HCT116 (cell line): ENCODE measurements around the gene TMPRSS13. TPM values are rescaled to one million over a fixed set of nuclear protein-coding genes. Genes with fewer than 3 reads are reported as not detected.

Experiments used
- ATAC-seq: fragments of 200-7000 bp; cut with Tn5 transposase; 2 replicates; pipeline ENCODE4 v1.9.1; 2020; ENCODE audit warnings: mild to moderate bottlenecking, moderate library complexity
- BruUV-seq: library from RNA; stranded (reverse); fragments of 400-500 nt; replicated peaks from 2 replicates; lab custom pipeline; 2021; lab: Mats Ljungman, UMichigan
- CTCF ChIA-PET: fragments of 300-600 bp; sonication (Branson Sonifier 250); formaldehyde crosslinking; loops from one replicate; lab custom pipeline; 2021; ENCODE audit warnings: antibody characterized with exemption; lab: Charles Lee
- POLR2A ChIA-PET: fragments of 300-600, 350-600 bp; sonication (Branson Sonifier 250); formaldehyde crosslinking; loops from one replicate; lab custom pipeline; 2021; ENCODE audit warnings: antibody characterized with exemption; lab: Charles Lee
- RAD21 ChIA-PET, 2 experiments: fragments of 300-600 bp; sonication (Branson Sonifier 250); formaldehyde crosslinking; loops; one replicate each; lab custom pipeline; 2023; ENCODE audit warnings: low total read pairs in 2 of 2; ENCODE audit not compliant: uncharacterized antibody in 2 of 2, unreplicated experiment in 2 of 2, low non-redundant PET in 1 of 2; lab: Charles Lee
- DNase-seq: peaks from one replicate; pipeline ENCODE4 v3.0.0-alpha.2; 2010; ENCODE audit warnings: low read depth, low spot score
- H2AFZ ChIP-seq: fragments of 200-600 bp; shearing (Covaris generic), sonication (generic); 2 replicates; pipeline ENCODE4 v1.6.1; 2017; ENCODE audit warnings: low read depth, mixed run types, mixed read lengths, antibody characterized with exemption, low read length; ENCODE audit not compliant: poor library complexity, severe bottlenecking
- H3K27ac ChIP-seq: 2 replicates; pipeline ENCODE4 v1.5.1; 2012; ENCODE audit warnings: low read depth, low read length
- H3K27me3 ChIP-seq: fragments of 200-600 bp; sonication (generic); 2 replicates; pipeline ENCODE4 v1.6.1; 2016; ENCODE audit warnings: mixed run types, low read length, mixed read lengths; ENCODE audit not compliant: insufficient read depth
- H3K36me3 ChIP-seq, 2 experiments: fragments of 200-500 bp in 1 of 2; fragments of 200-600 bp in 1 of 2; sonication (Bioruptor generic) in 1 of 2; sonication (generic) in 1 of 2; 2 replicates each; pipeline versions ENCODE4 v1.5.1 to v1.6.1; 2014 to 2016; ENCODE audit warnings: low read length in 2 of 2, inconsistent platforms in 1 of 2, mixed read lengths in 1 of 2, mixed run types in 1 of 2; ENCODE audit not compliant: insufficient read depth in 2 of 2, control insufficient read depth in 1 of 2
- H3K4me1 ChIP-seq, 2 experiments: fragments of 200-600 bp in 1 of 2; sonication (generic) in 1 of 2; 2 replicates each; pipeline versions ENCODE4 v1.5.1 to v1.6.1; 2012 to 2017; ENCODE audit warnings: low read length in 2 of 2, inconsistent platforms in 1 of 2, mild to moderate bottlenecking in 1 of 2, mixed read lengths in 1 of 2, mixed run types in 1 of 2, moderate library complexity in 1 of 2; ENCODE audit not compliant: insufficient read depth in 2 of 2, control insufficient read depth in 1 of 2
- H3K4me2 ChIP-seq: fragments of 200-600 bp; sonication (generic); 2 replicates; pipeline ENCODE4 v1.6.1; 2017; ENCODE audit warnings: mixed run types, low read length, mixed read lengths
- H3K4me3 ChIP-seq, 2 experiments: fragments of 200-600 bp in 1 of 2; sonication (generic) in 1 of 2; replicated peaks in 1 of 2; 2 replicates each; pipeline ENCODE4 v1.5.1; 2011 to 2016; ENCODE audit warnings: low read length in 2 of 2, control low read depth in 1 of 2, low read depth in 1 of 2, mild to moderate bottlenecking in 1 of 2, mixed read lengths in 1 of 2, mixed run types in 1 of 2
- H3K79me2 ChIP-seq: fragments of 200-600 bp; sonication (generic); 2 replicates; pipeline ENCODE4 v1.6.1; 2017; ENCODE audit warnings: mild to moderate bottlenecking, mixed run types, low read length, moderate library complexity, mixed read lengths; ENCODE audit not compliant: insufficient read depth
- H3K9ac ChIP-seq: fragments of 200-600 bp; sonication (generic); 2 replicates; pipeline ENCODE4 v1.6.1; 2016; ENCODE audit warnings: low read length, mixed read lengths
- H3K9me2 ChIP-seq: fragments of 200-600 bp; sonication (generic), shearing (Covaris generic); 2 replicates; pipeline ENCODE4 v1.6.1; 2017; ENCODE audit warnings: mixed run types, mild to moderate bottlenecking, moderate library complexity; ENCODE audit not compliant: insufficient read depth
- H3K9me3 ChIP-seq, 2 experiments: fragments of 200-500 bp in 1 of 2; fragments of 200-600 bp in 1 of 2; sonication (Bioruptor generic) in 1 of 2; sonication (generic) in 1 of 2; 2 replicates each; pipeline ENCODE4 v1.6.1; 2014 to 2017; ENCODE audit warnings: low read length in 2 of 2, mixed read lengths in 2 of 2, inconsistent platforms in 1 of 2, low read depth in 1 of 2, mild to moderate bottlenecking in 1 of 2, mixed run types in 1 of 2, moderate library complexity in 1 of 2; ENCODE audit not compliant: control insufficient read depth in 1 of 2, insufficient read depth in 1 of 2
- H4K20me1 ChIP-seq: fragments of 200-600 bp; sonication (generic), shearing (Covaris generic); 2 replicates; pipeline ENCODE4 v1.6.1; 2017; ENCODE audit warnings: mixed run types, mild to moderate bottlenecking, moderate library complexity; ENCODE audit not compliant: insufficient read depth
- CEBPB ChIP-seq: IDR thresholded peaks from 2 replicates; pipeline ENCODE4 v1.6.1; 2012; ENCODE audit warnings: low read depth
- EGR1 ChIP-seq: IDR thresholded peaks from 2 replicates; pipeline ENCODE4 v1.6.1; 2012; ENCODE audit warnings: low read depth
- ELF1 ChIP-seq: IDR thresholded peaks from 2 replicates; pipeline ENCODE4 v1.6.1; 2012; ENCODE audit warnings: low read depth, borderline replicate concordance
- EZH2 ChIP-seq: fragments of 200-600 bp; sonication (generic); IDR thresholded peaks from 2 replicates; pipeline ENCODE4 v1.6.1; 2017; ENCODE audit warnings: antibody characterized with exemption, mixed run types
- EZH2phosphoT487 ChIP-seq: fragments of 200-600 bp; IDR thresholded peaks from 2 replicates; pipeline ENCODE4 v1.6.1; 2018; ENCODE audit warnings: antibody characterized with exemption, borderline replicate concordance
- JUND ChIP-seq: IDR thresholded peaks from 2 replicates; pipeline ENCODE4 v1.6.1; 2012
- POLR2A ChIP-seq: IDR thresholded peaks from 2 replicates; pipeline ENCODE4 v1.7.0; 2011; ENCODE audit warnings: borderline replicate concordance; ENCODE audit not compliant: insufficient read depth, insufficient read length; ENCODE audit errors: extremely low read depth
- POLR2AphosphoS5 ChIP-seq: IDR thresholded peaks from 2 replicates; pipeline ENCODE4 v1.6.1; 2011; ENCODE audit warnings: mild to moderate bottlenecking, low read depth, low read length, moderate library complexity
- REST ChIP-seq: IDR thresholded peaks from 2 replicates; pipeline ENCODE4 v1.6.1; 2012; ENCODE audit warnings: low read depth
- SIN3A ChIP-seq: IDR thresholded peaks from 2 replicates; pipeline ENCODE4 v1.6.1; 2012; ENCODE audit warnings: low read depth
- SP1 ChIP-seq: IDR thresholded peaks from 2 replicates; pipeline ENCODE4 v1.6.1; 2012; ENCODE audit warnings: low read depth
- SRF ChIP-seq: IDR thresholded peaks from 2 replicates; pipeline ENCODE4 v1.6.1; 2012; ENCODE audit warnings: low read depth
- TCF7L2 ChIP-seq: IDR thresholded peaks from 2 replicates; pipeline ENCODE4 v1.7.0; 2011; ENCODE audit warnings: borderline replicate concordance, inconsistent platforms; ENCODE audit not compliant: insufficient read depth, insufficient read length; ENCODE audit errors: extremely low read depth
- YY1 ChIP-seq: IDR thresholded peaks from 2 replicates; pipeline ENCODE4 v1.6.1; 2011; ENCODE audit warnings: low read length, low read depth, moderate library complexity, mild to moderate bottlenecking; ENCODE audit not compliant: insufficient replicate concordance; ENCODE audit errors: extremely low read depth
- ZFX ChIP-seq: fragments of 450-650 bp; IDR thresholded peaks from 2 replicates; pipeline ENCODE4 v1.6.1; 2017
- ZNF274 ChIP-seq: fragments of 200-500 bp; sonication (Bioruptor generic); IDR thresholded peaks from 2 replicates; pipeline ENCODE4 v1.6.1; 2014; ENCODE audit warnings: mild to moderate bottlenecking, low read depth, low read length, inconsistent platforms
- intact Hi-C: fragments of 100-400 bp; cut with micrococcal nuclease; formaldehyde crosslinking; loops from 2 replicates; pipeline ENCODE4 v1.10.0; 2022
- total RNA-seq: library from RNA; stranded (reverse); gene quantifications from one replicate; pipeline ENCODE4 v1.2.1, GENCODE V29; 2021; ENCODE audit not compliant: unreplicated experiment
- TF ChIP-seq, protein P1 (sequence below): IDR thresholded peaks from 2 replicates; pipeline ENCODE4 v1.6.1; 2011; ENCODE audit warnings: mild to moderate bottlenecking, low read length, moderate library complexity; ENCODE audit not compliant: insufficient replicate concordance; ENCODE audit errors: extremely low read depth
- TF ChIP-seq, protein P2 (sequence below), 3 experiments: fragments of 200-600 bp in 1 of 3; sonication (generic) in 1 of 3; IDR thresholded peaks in 2 of 3; conservative IDR thresholded peaks in 1 of 3; 2 replicates each; pipeline ENCODE4 v1.5.1; 2012 to 2017; ENCODE audit warnings: low read depth in 2 of 3, low read length in 2 of 3, antibody characterized with exemption in 1 of 3, borderline replicate concordance in 1 of 3, control low read depth in 1 of 3, mild to moderate bottlenecking in 1 of 3, mixed read lengths in 1 of 3, mixed run types in 1 of 3, moderate library complexity in 1 of 3; ENCODE audit not compliant: insufficient read depth in 1 of 3
- TF ChIP-seq, protein P3 (sequence below): IDR thresholded peaks from 2 replicates; pipeline ENCODE4 v1.6.1; 2012

Gene TMPRSS13
- total RNA-seq, 1 experiment from 2014 or later: 0.52 TPM

- Histone ChIP-seq H3K4me2 (no peak overlapping the region), H3K9me3 (no peaks in the 10 kb centered on the region), H3K9ac (no peak overlapping the region), H2AFZ (no peak overlapping the region), H3K79me2 (no peaks in the 10 kb centered on the region), H3K27me3 (peaks cover 6% of the 10 kb centered on the region; the same call in 1 of the 2 replicates), H4K20me1 (no peaks in the 10 kb centered on the region), H3K27ac (no peak overlapping the region), H3K36me3 (no peaks in the 10 kb centered on the region), H3K4me1 (no peaks in the 10 kb centered on the region), H3K4me3 (no peak overlapping the region), H3K9me2 (no peaks in the 10 kb centered on the region)
- ChIA-PET CTCF (no interaction called here), POLR2A (interaction anchor here (1.2 to 1.5 kb wide), 2 partner anchors 19 to 21 kb away, joined by 4 to 5 read pairs; no protein-coding TSS in a partner anchor), RAD21 (no interaction called here)
- BruUV-seq: no TSS peak
- intact Hi-C loops: no loop called here
- TF ChIP-seq SIN3A (no peak), EZH2 (no peak), SP1 (no peak), EZH2phosphoT487 (no peak), ZFX (no peak), ZNF274 (no peak), EGR1 (no peak), SRF (no peak), ELF1 (no peak), JUND (no peak), POLR2AphosphoS5 (no peak), YY1 (no peak), TCF7L2 (no peak), CEBPB (no peak), POLR2A (no peak), REST (no peak)
- TF ChIP-seq, protein P1, sequence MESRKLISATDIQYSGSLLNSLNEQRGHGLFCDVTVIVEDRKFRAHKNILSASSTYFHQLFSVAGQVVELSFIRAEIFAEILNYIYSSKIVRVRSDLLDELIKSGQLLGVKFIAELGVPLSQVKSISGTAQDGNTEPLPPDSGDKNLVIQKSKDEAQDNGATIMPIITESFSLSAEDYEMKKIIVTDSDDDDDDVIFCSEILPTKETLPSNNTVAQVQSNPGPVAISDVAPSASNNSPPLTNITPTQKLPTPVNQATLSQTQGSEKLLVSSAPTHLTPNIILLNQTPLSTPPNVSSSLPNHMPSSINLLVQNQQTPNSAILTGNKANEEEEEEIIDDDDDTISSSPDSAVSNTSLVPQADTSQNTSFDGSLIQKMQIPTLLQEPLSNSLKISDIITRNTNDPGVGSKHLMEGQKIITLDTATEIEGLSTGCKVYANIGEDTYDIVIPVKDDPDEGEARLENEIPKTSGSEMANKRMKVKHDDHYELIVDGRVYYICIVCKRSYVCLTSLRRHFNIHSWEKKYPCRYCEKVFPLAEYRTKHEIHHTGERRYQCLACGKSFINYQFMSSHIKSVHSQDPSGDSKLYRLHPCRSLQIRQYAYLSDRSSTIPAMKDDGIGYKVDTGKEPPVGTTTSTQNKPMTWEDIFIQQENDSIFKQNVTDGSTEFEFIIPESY: no peak
- TF ChIP-seq, protein P2, sequence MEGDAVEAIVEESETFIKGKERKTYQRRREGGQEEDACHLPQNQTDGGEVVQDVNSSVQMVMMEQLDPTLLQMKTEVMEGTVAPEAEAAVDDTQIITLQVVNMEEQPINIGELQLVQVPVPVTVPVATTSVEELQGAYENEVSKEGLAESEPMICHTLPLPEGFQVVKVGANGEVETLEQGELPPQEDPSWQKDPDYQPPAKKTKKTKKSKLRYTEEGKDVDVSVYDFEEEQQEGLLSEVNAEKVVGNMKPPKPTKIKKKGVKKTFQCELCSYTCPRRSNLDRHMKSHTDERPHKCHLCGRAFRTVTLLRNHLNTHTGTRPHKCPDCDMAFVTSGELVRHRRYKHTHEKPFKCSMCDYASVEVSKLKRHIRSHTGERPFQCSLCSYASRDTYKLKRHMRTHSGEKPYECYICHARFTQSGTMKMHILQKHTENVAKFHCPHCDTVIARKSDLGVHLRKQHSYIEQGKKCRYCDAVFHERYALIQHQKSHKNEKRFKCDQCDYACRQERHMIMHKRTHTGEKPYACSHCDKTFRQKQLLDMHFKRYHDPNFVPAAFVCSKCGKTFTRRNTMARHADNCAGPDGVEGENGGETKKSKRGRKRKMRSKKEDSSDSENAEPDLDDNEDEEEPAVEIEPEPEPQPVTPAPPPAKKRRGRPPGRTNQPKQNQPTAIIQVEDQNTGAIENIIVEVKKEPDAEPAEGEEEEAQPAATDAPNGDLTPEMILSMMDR (IDR thresholded peaks at IDR 0.05 in 2 of 3, conservative IDR thresholded peaks at IDR 0.05 in 1 of 3; ENCODE audit: borderline replicate concordance in 1 of 3, insufficient read depth in 1 of 3, low read depth in 2 of 3, low read length in 2 of 3): no peak
- TF ChIP-seq, protein P3, sequence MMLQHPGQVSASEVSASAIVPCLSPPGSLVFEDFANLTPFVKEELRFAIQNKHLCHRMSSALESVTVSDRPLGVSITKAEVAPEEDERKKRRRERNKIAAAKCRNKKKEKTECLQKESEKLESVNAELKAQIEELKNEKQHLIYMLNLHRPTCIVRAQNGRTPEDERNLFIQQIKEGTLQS: no peak
- DNase-seq (no peak), ATAC-seq (no peak)
Measured at GRCh38 chr11:117885777-117886176, 43.4 kb downstream of the TMPRSS13 start.
